Nephron progenitor cell (in vitro differentiated cells): Measurements from ENCODE around the gene RPS19BP1.

ENCODE experiments used
- DNase-seq: peaks from one replicate; pipeline ENCODE4 v3.0.0; 2021
- H3K27ac Mint-ChIP-seq: 2 replicates; pipeline ENCODE4 v1.8.0; 2021; ENCODE audit warnings: mild to moderate bottlenecking, moderate library complexity, mixed read lengths
- H3K27me3 Mint-ChIP-seq: 2 replicates; pipeline ENCODE4 v1.8.0; 2021; ENCODE audit warnings: mild to moderate bottlenecking, low read depth, mixed read lengths; ENCODE audit not compliant: poor library complexity
- H3K36me3 Mint-ChIP-seq: 2 replicates; pipeline ENCODE4 v1.8.0; 2021; ENCODE audit warnings: low read depth, mixed read lengths
- H3K4me1 Mint-ChIP-seq: 2 replicates; pipeline ENCODE4 v1.8.0; 2021; ENCODE audit warnings: mixed read lengths
- H3K4me3 Mint-ChIP-seq: 2 replicates; pipeline ENCODE4 v1.8.0; 2021; ENCODE audit warnings: mild to moderate bottlenecking, moderate library complexity, mixed read lengths
- H3K9me3 Mint-ChIP-seq: 2 replicates; pipeline ENCODE4 v1.8.0; 2021; ENCODE audit warnings: mild to moderate bottlenecking, moderate library complexity, mixed read lengths
- CTCF ChIP-seq: fragments of 200-600 bp; sonication (generic); IDR thresholded peaks from 2 replicates; pipeline ENCODE4 v1.5.0; 2021; ENCODE audit warnings: antibody characterized with exemption

Gene RPS19BP1

DNA sequence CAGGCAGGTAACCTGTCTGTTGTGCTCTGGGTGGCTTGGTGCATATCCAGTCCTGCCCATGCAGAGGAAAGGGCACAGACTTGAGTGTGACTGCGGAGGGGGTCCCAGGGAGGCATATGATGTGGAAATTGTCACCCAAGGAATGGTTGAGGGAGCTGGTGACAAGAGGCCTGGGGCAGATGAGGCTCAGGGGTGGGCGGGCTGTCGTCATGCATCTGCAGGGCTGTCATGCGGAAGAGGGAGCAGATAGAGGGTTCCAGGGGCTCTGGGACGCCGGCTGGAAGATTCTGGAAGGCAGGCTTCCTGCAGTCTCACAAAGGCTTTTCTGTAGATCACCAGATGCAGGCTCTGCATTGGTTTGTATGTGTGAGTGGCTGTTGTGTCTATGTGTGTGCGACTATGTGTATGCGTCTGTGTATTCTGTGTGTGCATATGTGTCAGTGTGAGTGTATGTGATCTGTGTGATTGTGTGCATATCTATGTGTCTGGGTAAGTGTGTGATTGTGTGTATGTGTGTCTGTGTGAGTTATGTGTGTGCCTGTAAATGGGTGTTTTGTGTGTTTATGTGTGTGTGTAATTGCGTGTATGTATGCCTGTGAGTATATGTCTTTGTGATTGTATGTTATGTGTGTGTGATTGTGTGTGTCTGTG, 30.4 kb upstream of the RPS19BP1 start:
- DNase-seq = no peak
- no peak for TF ChIP-seq CTCF
- Mint-ChIP-seq H3K4me1 (peaks cover 19% of the 10 kb centered on the region), H3K36me3 (no peaks in the 10 kb centered on the region), H3K9me3 (no peaks in the 10 kb centered on the region), H3K27me3 (peaks cover 21% of the 10 kb centered on the region), H3K4me3 (no peak overlapping the region), H3K27ac (no peak overlapping the region)

- peaks cover 41% of the 10 kb centered on the region for H3K27me3 Mint-ChIP-seq
- no peak for TF ChIP-seq CTCF
- no peaks in the 10 kb centered on the region for H3K36me3 Mint-ChIP-seq
Measured at GRCh38 chr22:39560127-39560526, 27.6 kb upstream of the RPS19BP1 start.

GRCh38 chr22:39559456-39560105, 27.0 kb upstream of the RPS19BP1 start:
- H3K27me3 Mint-ChIP-seq = peaks cover 42% of the 10 kb centered on the region
- no peaks in the 10 kb centered on the region for H3K36me3 Mint-ChIP-seq
- H3K4me1 Mint-ChIP-seq = peaks cover 23% of the 10 kb centered on the region
- peak overlapping the region; percentile 68 for H3K4me3 Mint-ChIP-seq
- DNase-seq = peak; percentile 58
- no peaks in the 10 kb centered on the region for H3K9me3 Mint-ChIP-seq
- TF ChIP-seq CTCF = peak; percentile 52
- no peak overlapping the region for H3K27ac Mint-ChIP-seq

More at GRCh38 chr22:39560127-39560526, 27.6 kb upstream of the RPS19BP1 start:
- H3K9me3 Mint-ChIP-seq = no peaks in the 10 kb centered on the region
- peaks cover 23% of the 10 kb centered on the region for H3K4me1 Mint-ChIP-seq
- no peak overlapping the region for H3K27ac Mint-ChIP-seq
- DNase-seq = no peak
- no peak overlapping the region for H3K4me3 Mint-ChIP-seq

DNA sequence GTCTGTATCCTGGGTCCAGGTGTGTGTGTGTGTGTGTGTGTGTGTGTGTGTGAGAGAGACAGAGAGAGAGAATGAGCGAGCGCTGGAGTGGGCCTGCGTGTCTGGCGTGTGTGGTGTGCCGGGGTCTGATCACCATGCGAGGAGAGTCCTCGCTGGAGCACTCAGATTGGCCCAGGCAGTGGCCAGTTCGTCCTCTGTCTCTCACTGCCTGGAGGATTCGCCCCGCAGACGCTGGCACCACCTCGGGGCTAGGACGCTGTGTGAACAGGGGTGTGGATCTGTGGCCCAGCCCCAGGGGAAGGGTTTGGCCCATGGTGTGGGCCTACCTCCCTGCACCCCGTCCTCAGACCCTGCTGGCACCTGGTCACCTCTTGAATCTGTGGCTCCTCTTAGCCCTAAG, 26.4 kb upstream of the RPS19BP1 start:
- H3K4me3 Mint-ChIP-seq = peak overlapping the region; percentile 68

DNA sequence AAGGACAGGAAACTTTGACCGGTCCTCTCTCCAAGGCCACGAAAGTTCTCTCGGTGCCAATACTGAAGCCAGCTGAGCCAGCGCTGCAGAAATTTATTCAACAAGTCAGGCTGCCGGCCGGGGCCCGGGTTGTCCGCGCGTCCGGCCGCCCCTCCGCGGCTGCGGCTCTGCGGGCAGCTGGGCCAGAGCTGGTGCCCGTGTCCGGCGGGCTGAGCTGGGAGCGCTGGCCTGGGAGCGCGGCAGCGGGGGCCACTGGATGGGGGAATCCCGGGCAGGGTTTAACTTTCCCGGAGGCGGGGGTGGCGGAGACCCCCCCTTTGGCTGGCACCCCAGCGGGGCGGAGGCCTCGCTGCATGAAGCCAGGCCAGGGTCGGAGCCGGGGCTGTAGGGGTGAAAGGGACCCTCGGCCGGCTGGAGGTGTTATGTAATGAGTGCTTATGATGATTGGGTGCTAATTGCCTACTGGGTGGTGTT, 25.7 kb upstream of the RPS19BP1 start:
- Mint-ChIP-seq H3K9me3 (no peaks in the 10 kb centered on the region), H3K36me3 (no peaks in the 10 kb centered on the region), H3K27ac (no peak overlapping the region), H3K27me3 (peaks cover 50% of the 10 kb centered on the region), H3K4me3 (peak overlapping the region; percentile 77), H3K4me1 (peaks cover 31% of the 10 kb centered on the region)
- peak; percentile 51 for DNase-seq
- no peak for TF ChIP-seq CTCF

More for the DNA sequence above, 26.4 kb upstream of the RPS19BP1 start:
- Mint-ChIP-seq H3K4me1 (peaks cover 29% of the 10 kb centered on the region), H3K36me3 (no peaks in the 10 kb centered on the region), H3K27me3 (peaks cover 46% of the 10 kb centered on the region), H3K9me3 (no peaks in the 10 kb centered on the region), H3K27ac (no peak overlapping the region)
- TF ChIP-seq CTCF = no peak
- DNase-seq = no peak
